Right renal pelvis (tissue), 4 donors: Measurements from ENCODE around the gene THAP2. TPM values are rescaled to one million over a fixed set of nuclear protein-coding genes. Genes with fewer than 3 reads are reported as not detected.
"Not testable (repeated sequence)": the region's sequence is repeated elsewhere in the genome, so short reads cannot be mapped to it uniquely, and the experiment has no call there.

Experiments used
- DNase-seq, 4 donors: peaks; one replicate each; pipeline ENCODE4 v3.0.0-alpha.2; 2013; ENCODE audit warnings: low read depth in 4 of 4, low spot score in 3 of 4, missing footprints in 1 of 4
- polyA plus RNA-seq, 4 donors: library from polyadenylated mRNA; unstranded; fragments of 120-200 nt; gene quantifications; one replicate each; pipeline ENCODE4 v1.2.1, GENCODE V29; 2013; ENCODE audit not compliant: insufficient read length in 4 of 4

THAP2 gene
- polyA plus RNA-seq, 4 donors = 13.8 to 18.6 (median 17.1) TPM

- DNase-seq = no peak
These were observed 31.7 kb downstream of the THAP2 start for GRCh38 chr12:71695782-71696181.

- not testable (repeated sequence) for DNase-seq
These were observed 38.1 kb downstream of the THAP2 start for GRCh38 chr12:71702181-71702580.

DNA sequence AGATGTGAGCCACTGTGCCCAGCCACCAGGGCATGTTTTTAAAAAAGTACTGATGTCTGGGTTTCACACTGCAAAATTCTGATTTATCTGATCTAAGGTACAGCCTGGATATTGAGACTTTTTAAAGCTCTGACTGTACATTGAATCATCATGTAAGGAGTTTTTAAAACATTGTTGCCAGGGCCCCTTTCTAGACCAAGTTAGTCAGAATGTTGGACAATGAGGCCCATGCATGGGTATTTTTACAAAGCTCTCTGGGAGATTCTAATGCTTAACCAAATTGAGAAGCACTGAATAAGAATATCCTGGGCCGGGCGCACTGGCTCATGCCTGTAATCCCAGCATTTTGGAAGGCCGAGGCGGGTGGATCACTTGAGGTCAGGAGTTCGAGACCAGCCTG, 38.5 kb downstream of the THAP2 start:
- DNase-seq = no peak

DNA sequence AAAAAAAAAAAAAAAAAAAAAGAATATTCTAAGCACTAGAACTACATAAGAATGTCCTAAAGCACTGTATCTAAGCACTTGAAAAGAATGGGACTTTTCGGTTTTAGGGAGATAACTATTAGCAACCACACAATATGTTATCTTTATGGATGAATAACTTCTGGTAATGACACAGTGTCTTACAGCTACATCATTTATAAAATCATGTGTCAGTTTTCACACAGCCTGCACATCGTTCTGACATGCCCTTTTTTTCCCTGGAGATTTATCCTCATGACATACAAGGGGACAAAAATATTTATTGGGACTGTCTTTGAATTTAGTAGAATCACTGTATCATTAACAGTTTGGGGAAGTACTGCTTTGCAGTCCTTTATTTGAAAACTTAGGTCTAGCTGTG, 39.1 kb downstream of the THAP2 start:
- no peak for DNase-seq

DNA sequence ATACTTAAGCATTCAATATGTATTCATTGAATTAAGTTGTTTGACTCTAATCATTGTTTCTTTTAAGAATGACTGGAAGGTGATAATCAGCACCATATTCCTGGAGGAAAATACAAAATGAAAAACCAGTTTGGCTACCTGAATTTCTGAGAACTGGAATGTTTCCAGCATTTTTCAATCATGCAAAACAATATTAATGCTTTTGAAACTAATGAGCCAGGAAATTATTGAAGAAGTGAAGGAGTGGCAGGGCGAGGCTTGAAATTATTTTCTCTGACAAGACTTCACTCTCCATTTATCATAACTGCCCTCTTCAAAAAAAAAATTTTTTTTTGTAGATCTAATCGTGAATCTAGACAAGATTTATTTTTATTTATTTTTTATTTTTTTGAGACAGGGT, 40.8 kb downstream of the THAP2 start:
- DNase-seq = no peak

- DNase-seq = no peak
These were observed 44.6 kb downstream of the THAP2 start for GRCh38 chr12:71708658-71709057.

DNA sequence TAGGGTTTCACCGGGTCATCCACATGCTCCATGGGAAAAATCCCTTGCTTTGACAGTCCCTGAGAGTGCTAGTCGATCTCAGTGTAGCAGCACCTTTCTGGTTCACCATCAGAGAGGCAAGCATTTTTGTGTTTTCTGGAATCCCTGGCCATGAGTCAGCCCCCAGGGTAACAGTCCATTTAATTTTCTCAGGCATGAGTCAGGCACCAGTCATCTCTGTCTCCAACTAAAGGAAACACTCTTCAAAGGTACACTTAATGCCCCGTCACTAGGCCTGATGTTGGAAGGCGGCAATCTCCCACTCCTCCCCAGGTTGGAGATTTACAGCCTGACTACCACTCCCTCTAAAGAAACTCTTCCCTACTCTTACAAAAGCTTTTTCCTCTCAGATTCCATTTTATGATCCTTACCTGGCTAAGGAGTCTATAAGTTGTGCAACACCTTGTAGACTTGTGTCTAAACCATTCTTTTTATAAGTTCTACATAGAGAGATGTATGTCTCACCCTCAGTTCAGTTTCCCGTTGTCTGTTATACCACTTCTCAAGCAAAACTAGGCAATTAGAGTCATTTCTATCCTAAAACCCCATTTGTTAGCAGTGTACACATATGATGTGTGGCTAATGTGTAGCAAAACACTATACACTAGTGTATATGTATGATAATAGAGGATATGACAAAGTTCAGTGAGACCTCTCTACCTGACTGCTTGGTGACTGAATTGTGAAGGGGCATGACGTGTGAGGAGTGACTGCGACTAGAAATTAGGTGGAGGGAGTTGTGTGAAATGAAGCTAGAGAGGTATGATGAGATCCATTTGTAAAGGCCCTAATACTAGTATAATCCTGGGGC, 46.4 kb downstream of the THAP2 start:
- DNase-seq = no peak

DNA sequence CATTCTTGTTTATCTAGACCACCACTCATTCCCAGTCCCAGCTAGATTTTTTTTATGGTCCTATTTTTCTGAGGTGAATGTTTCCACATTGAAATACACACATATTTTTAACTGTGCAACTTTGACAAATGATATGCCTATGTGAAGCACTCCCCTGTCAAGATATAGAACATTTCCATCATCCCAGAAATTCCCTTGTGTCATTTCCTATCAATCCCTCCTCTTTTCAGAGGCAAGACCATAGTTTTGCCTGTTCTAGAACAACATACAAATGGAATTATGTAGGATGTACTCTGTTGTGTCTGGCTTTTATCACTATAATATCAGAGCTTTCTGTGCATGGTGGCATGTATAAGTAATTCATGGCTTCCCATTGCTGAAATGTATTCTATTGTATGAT, 54.5 kb downstream of the THAP2 start:
- DNase-seq = no peak

- no peak for DNase-seq
These were observed 55.7 kb downstream of the THAP2 start for GRCh38 chr12:71719647-71720370.

DNA sequence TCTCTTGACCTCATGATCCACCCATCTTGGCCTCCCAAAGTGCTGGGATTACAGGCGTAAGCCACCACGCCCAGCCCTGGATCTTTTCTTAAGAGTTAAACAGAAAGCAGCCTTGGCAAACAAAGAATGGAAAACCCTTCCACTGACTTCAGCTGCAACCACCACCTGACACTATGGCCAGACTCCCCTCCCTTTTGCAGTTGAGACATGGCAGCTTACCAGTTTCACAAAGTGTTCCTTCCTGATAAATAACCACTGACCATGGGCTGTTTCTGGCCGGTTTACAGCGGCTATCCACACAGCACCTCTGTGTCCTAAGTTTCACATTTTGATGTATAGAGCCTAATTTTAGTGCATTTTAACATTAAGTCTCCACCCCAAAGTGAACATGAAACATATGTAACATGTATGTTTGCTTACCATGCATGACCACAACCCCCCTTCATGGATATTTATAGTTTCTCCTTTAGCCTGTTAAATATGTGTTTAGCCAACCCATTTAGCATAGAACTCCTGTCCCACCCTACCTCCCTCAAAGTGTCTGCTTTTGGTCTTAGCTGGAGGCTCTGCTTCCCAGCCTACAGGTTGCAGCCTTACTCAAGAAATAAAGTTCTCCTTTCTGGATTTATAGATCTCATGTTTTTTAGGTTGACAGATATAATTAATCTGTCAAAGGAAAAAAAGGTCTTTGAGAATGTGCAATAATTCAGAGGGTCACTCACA, 57.8 kb downstream of the THAP2 start:
- no peak for DNase-seq

DNA sequence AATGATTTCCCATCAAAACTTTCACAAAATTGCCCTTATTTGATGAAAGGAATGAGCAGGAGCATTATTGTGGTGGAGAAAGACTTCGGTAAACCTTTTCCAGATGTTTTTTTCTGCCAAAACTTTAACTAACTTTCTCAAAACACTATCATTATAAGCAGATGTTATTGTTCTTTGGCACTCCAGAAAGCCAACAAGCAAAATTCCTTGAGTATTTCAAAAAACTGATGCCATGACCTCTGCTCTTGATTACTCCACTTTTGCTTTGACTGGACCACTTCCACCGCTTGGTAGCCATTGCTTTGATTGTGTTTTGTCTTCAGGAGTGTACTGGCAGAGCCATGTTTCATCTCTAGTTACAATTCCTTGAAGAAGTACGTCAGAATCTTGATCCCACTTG, 60.9 kb downstream of the THAP2 start:
- no peak for DNase-seq

- no peak for DNase-seq
These were observed 62.4 kb downstream of the THAP2 start for GRCh38 chr12:71726548-71726947.

- DNase-seq = no peak
These were observed 63.9 kb downstream of the THAP2 start for GRCh38 chr12:71727958-71728357.

Other genes with a start within 250 kb of the THAP2 start
- gene LGR5, start 224.5 kb upstream of the THAP2 start, polyA plus RNA-seq = 10 to 100 TPM; 16.5 to 21.1 (median 18.8) TPM
- gene ZFC3H1, start 453 bp upstream of the THAP2 start, polyA plus RNA-seq = 10 to 100 TPM; 57.3 to 75.2 (median 68.5) TPM
- gene TMEM19, start 21.8 kb downstream of the THAP2 start, polyA plus RNA-seq = 10 to 100 TPM; 32.0 to 44.9 (median 42.0) TPM
- gene RAB21, start 90.6 kb downstream of the THAP2 start, polyA plus RNA-seq = 10 to 100 TPM; 57.9 to 76.9 (median 72.3) TPM
- 10 to 100 TPM; 45.3 to 61.0 (median 56.9) TPM for gene TBC1D15, start 175.5 kb downstream of the THAP2 start, polyA plus RNA-seq